ENCODE results near the gene SLC38A10. TPM values are rescaled to one million over a fixed set of nuclear protein-coding genes. Genes with fewer than 3 reads are reported as not detected.

The SLC38A10 gene
- polyA plus RNA-seq, 1 of the 3 experiments (the other 2 are of a cell fraction): 82.2 TPM

- TF ChIP-seq, protein P1, sequence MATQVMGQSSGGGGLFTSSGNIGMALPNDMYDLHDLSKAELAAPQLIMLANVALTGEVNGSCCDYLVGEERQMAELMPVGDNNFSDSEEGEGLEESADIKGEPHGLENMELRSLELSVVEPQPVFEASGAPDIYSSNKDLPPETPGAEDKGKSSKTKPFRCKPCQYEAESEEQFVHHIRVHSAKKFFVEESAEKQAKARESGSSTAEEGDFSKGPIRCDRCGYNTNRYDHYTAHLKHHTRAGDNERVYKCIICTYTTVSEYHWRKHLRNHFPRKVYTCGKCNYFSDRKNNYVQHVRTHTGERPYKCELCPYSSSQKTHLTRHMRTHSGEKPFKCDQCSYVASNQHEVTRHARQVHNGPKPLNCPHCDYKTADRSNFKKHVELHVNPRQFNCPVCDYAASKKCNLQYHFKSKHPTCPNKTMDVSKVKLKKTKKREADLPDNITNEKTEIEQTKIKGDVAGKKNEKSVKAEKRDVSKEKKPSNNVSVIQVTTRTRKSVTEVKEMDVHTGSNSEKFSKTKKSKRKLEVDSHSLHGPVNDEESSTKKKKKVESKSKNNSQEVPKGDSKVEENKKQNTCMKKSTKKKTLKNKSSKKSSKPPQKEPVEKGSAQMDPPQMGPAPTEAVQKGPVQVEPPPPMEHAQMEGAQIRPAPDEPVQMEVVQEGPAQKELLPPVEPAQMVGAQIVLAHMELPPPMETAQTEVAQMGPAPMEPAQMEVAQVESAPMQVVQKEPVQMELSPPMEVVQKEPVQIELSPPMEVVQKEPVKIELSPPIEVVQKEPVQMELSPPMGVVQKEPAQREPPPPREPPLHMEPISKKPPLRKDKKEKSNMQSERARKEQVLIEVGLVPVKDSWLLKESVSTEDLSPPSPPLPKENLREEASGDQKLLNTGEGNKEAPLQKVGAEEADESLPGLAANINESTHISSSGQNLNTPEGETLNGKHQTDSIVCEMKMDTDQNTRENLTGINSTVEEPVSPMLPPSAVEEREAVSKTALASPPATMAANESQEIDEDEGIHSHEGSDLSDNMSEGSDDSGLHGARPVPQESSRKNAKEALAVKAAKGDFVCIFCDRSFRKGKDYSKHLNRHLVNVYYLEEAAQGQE (IDR thresholded peaks at IDR 0.05; ENCODE audit: low read depth, low read length): no peak
- TF ChIP-seq, protein P2, sequence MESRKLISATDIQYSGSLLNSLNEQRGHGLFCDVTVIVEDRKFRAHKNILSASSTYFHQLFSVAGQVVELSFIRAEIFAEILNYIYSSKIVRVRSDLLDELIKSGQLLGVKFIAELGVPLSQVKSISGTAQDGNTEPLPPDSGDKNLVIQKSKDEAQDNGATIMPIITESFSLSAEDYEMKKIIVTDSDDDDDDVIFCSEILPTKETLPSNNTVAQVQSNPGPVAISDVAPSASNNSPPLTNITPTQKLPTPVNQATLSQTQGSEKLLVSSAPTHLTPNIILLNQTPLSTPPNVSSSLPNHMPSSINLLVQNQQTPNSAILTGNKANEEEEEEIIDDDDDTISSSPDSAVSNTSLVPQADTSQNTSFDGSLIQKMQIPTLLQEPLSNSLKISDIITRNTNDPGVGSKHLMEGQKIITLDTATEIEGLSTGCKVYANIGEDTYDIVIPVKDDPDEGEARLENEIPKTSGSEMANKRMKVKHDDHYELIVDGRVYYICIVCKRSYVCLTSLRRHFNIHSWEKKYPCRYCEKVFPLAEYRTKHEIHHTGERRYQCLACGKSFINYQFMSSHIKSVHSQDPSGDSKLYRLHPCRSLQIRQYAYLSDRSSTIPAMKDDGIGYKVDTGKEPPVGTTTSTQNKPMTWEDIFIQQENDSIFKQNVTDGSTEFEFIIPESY (IDR thresholded peaks at IDR 0.05; ENCODE audit: borderline replicate concordance, low read depth): no peak
Observed at GRCh38 chr17:81305051-81305630, 10.0 kb upstream of the SLC38A10 start (continued).

- Histone ChIP-seq H3K79me2 (ENCODE audit: insufficient read depth) (no peaks in the 10 kb centered on the region), H3K27ac (ENCODE audit: low read depth in 2 of 2, low read length in 1 of 2) (peak overlapping the region in 1 of 2 experiments; percentile 23; a peak in 1 of 4 replicates), H3K9ac (no peak overlapping the region), H3K4me2 (no peak overlapping the region), H3K4me1 (ENCODE audit: control insufficient read depth in 1 of 2, insufficient read depth in 2 of 2, low read depth in 1 of 2, low read length in 1 of 2) (peaks cover 0 to 60% of the 10 kb centered on the region in 2 experiments; a peak in 2 of 4 replicates), H3K4me3 (ENCODE audit: low read depth in 2 of 2, low read length in 1 of 2) (no peak overlapping the region), H3F3A (replicated peaks; ENCODE audit: insufficient read depth) (no peaks in the 10 kb centered on the region), H4K20me1 (ENCODE audit: insufficient read depth) (no peaks in the 10 kb centered on the region), H3K36me3 (replicated peaks in 1 of 2; ENCODE audit: control insufficient read depth in 1 of 2, insufficient read depth in 2 of 2, low read length in 1 of 2) (no peaks in the 10 kb centered on the region), H2AFZ (ENCODE audit: low read depth) (no peak overlapping the region), H3K9me3 (no peaks in the 10 kb centered on the region), H3K9me2 (no peaks in the 10 kb centered on the region), H3K27me3 (ENCODE audit: insufficient read depth) (no peaks in the 10 kb centered on the region)
- CTCF ChIA-PET: interaction anchor here (0.6 to 17.2 kb wide), 12 partner anchors 8 to 180 kb away, joined by 3 to 295 read pairs (median 6); partner anchors contain the start of gene SLC38A10
- POLR2A ChIA-PET: interaction anchor here (0.9 to 1.4 kb wide), 5 partner anchors 9 to 25 kb away, joined by 3 to 4 read pairs (median 4); partner anchors contain the start of gene SLC38A10
- TF ChIP-seq ELF1 (IDR thresholded peaks at IDR 0.05) (no peak), RCOR1 (IDR thresholded peaks at IDR 0.05; ENCODE audit: low read length) (no peak), RAD21 (IDR thresholded peaks at IDR 0.05; ENCODE audit: low read length) (no peak), FOXM1 (IDR thresholded peaks at IDR 0.05; ENCODE audit: low read depth) (no peak), GATA2 (CRISPR knock-in tag; IDR thresholded peaks at IDR 0.05) (no peak)
- TF ChIP-seq, protein P3, sequence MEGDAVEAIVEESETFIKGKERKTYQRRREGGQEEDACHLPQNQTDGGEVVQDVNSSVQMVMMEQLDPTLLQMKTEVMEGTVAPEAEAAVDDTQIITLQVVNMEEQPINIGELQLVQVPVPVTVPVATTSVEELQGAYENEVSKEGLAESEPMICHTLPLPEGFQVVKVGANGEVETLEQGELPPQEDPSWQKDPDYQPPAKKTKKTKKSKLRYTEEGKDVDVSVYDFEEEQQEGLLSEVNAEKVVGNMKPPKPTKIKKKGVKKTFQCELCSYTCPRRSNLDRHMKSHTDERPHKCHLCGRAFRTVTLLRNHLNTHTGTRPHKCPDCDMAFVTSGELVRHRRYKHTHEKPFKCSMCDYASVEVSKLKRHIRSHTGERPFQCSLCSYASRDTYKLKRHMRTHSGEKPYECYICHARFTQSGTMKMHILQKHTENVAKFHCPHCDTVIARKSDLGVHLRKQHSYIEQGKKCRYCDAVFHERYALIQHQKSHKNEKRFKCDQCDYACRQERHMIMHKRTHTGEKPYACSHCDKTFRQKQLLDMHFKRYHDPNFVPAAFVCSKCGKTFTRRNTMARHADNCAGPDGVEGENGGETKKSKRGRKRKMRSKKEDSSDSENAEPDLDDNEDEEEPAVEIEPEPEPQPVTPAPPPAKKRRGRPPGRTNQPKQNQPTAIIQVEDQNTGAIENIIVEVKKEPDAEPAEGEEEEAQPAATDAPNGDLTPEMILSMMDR (IDR thresholded peaks at IDR 0.05): no peak
- TF ChIP-seq, protein P1 (IDR thresholded peaks at IDR 0.05; ENCODE audit: low read depth, low read length): no peak
- DNase-seq: no peak
- WGBS (ENCODE audit: low lambda C conversion rate): 93% methylated on average over 36 of the region's 39 CpGs
Observed at GRCh38 chr17:81304196-81305015, 9.3 kb upstream of the SLC38A10 start.

Measured in SK-N-SH (cell line).